HEK293 (cell line): ENCODE results near the gene UNG.

ENCODE experiments used
- ZEB2 ChIP-seq: fragments of 450-650 bp; formaldehyde crosslinking; IDR thresholded peaks from 2 replicates; pipeline ENCODE4 v1.5.1; 2016; ENCODE audit warnings: missing biosample characterization, missing genetic modification characterization
- ZNF670 ChIP-seq: fragments of 450-650 bp; formaldehyde crosslinking; IDR thresholded peaks from 2 replicates; pipeline ENCODE4 v1.5.1; 2016; ENCODE audit warnings: missing biosample characterization, missing genetic modification characterization, low read depth
- ZSCAN30 ChIP-seq: fragments of 450-650 bp; IDR thresholded peaks from 2 replicates; pipeline ENCODE4 v1.5.1; 2018; ENCODE audit warnings: missing biosample characterization, mild to moderate bottlenecking, missing genetic modification characterization, moderate library complexity

- no peak for TF ChIP-seq ZEB2 (tag by site-specific recombination)
- TF ChIP-seq ZSCAN30 (tag by site-specific recombination), result no peak
- TF ChIP-seq ZNF670 (tag by site-specific recombination), result no peak
These were observed 40.5 kb upstream of the UNG start for GRCh38 chr12:109056891-109057290.
